Fibroblast of lung (primary cell): Measurements from ENCODE around the gene RAPGEF5.

Experiments
- EZH2 ChIP-seq: IDR thresholded peaks from 2 replicates; pipeline ENCODE4 v1.5.1; 2012; ENCODE audit warnings: low read length, control low read depth, mild to moderate bottlenecking; ENCODE audit errors: missing control alignments
- TF ChIP-seq, protein P1 (sequence below), 2 donors: IDR thresholded peaks in 1 of 2; conservative IDR thresholded peaks in 1 of 2; 1 replicate in 1 of 2; 2 replicates in 1 of 2; pipeline ENCODE4 v1.5.1; 2011 to 2012; ENCODE audit warnings: low read length in 2 of 2, control low read depth in 1 of 2, inconsistent platforms in 1 of 2, low read depth in 1 of 2, mild to moderate bottlenecking in 1 of 2

DNA sequence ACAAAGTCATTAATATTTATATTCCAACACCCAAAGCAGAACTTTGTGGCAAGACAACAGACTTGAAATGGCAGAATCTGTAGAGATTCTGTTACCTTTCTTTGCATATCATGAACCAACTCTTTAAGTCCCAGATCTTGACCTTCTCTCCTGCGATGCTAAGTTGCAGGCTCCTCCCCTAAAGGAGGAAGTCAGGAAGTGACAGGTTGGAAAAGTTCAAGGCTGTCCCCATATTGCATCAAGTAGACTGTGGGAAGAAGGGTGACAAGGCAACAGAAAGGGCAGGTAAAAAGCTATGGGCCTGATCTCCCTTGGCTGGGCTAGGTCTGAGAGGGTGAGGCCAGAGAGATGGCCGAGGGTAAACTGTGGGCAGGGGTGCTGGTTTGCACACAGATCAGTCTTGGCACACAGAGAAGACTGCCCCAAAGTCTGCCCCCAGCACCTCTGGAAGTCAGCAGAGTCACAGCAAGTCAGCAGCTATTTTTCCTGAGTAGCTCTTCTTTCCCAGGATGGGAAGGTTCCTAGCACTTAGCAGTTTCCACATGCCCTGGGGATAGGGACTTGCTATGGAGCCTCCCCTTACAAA, 115.1 kb downstream of the RAPGEF5 start:
- TF ChIP-seq, protein P1, sequence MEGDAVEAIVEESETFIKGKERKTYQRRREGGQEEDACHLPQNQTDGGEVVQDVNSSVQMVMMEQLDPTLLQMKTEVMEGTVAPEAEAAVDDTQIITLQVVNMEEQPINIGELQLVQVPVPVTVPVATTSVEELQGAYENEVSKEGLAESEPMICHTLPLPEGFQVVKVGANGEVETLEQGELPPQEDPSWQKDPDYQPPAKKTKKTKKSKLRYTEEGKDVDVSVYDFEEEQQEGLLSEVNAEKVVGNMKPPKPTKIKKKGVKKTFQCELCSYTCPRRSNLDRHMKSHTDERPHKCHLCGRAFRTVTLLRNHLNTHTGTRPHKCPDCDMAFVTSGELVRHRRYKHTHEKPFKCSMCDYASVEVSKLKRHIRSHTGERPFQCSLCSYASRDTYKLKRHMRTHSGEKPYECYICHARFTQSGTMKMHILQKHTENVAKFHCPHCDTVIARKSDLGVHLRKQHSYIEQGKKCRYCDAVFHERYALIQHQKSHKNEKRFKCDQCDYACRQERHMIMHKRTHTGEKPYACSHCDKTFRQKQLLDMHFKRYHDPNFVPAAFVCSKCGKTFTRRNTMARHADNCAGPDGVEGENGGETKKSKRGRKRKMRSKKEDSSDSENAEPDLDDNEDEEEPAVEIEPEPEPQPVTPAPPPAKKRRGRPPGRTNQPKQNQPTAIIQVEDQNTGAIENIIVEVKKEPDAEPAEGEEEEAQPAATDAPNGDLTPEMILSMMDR (conservative IDR thresholded peaks at IDR 0.05 in 1 of 2, IDR thresholded peaks at IDR 0.05 in 1 of 2; ENCODE audit: low read depth in 1 of 2, low read length in 2 of 2): no peak
- TF ChIP-seq EZH2: no peak
